Natural killer cell (primary cell): ENCODE measurements around the gene RFXAP. TPM values are rescaled to one million over a fixed set of nuclear protein-coding genes. Genes with fewer than 3 reads are reported as not detected.

Source experiments
- ATAC-seq, 3 donors: fragments of 150-1000 bp in 2 of 3; fragments of 200-7000 bp in 1 of 3; cut with Tn5 transposase; 1 replicate in 1 of 3; 2 replicates in 2 of 3; pipeline ENCODE4 v1.10.0; 2021; ENCODE audit warnings: mild to moderate bottlenecking in 2 of 3, moderate library complexity in 2 of 3
- DNase-seq, 2 donors: peaks; one replicate each; pipeline versions ENCODE4 v3.0.0 to v3.0.0-alpha.2; 2013 to 2021; ENCODE audit warnings: mixed read lengths in 1 of 2
- H3K27ac ChIP-seq: one replicate; pipeline ENCODE4 v1.5.1; 2013; ENCODE audit warnings: mild to moderate bottlenecking, low read length
- H3K27me3 ChIP-seq: one replicate; pipeline ENCODE4 v1.6.1; 2013; ENCODE audit warnings: low read length; ENCODE audit not compliant: control insufficient read depth, insufficient read depth
- H3K36me3 ChIP-seq: one replicate; pipeline ENCODE4 v1.6.1; 2013; ENCODE audit warnings: low read length; ENCODE audit not compliant: control insufficient read depth, insufficient read depth
- H3K4me1 ChIP-seq: one replicate; pipeline ENCODE4 v1.6.1; 2013; ENCODE audit warnings: low read length; ENCODE audit not compliant: control insufficient read depth, insufficient read depth
- H3K4me3 ChIP-seq: one replicate; pipeline ENCODE4 v1.5.1; 2013; ENCODE audit warnings: low read length
- H3K9me3 ChIP-seq: one replicate; pipeline ENCODE4 v1.6.1; 2013; ENCODE audit warnings: low read length; ENCODE audit not compliant: control insufficient read depth, insufficient read depth
- H3K27ac Mint-ChIP-seq, 2 donors: one replicate each; pipeline ENCODE4 v1.8.0; 2022; ENCODE audit warnings: mild to moderate bottlenecking in 2 of 2, mixed read lengths in 2 of 2, moderate library complexity in 1 of 2
- H3K27me3 Mint-ChIP-seq, 2 donors: one replicate each; pipeline ENCODE4 v1.8.0; 2022; ENCODE audit warnings: low read depth in 2 of 2, mixed read lengths in 2 of 2
- H3K36me3 Mint-ChIP-seq: one replicate; pipeline ENCODE4 v1.8.0; 2022; ENCODE audit warnings: mixed read lengths
- H3K4me1 Mint-ChIP-seq, 2 donors: one replicate each; pipeline ENCODE4 v1.8.0; 2022; ENCODE audit warnings: mixed read lengths in 2 of 2
- H3K4me3 Mint-ChIP-seq: one replicate; pipeline ENCODE4 v1.8.0; 2022; ENCODE audit warnings: mild to moderate bottlenecking, moderate library complexity, mixed read lengths
- H3K9me3 Mint-ChIP-seq, 2 donors: one replicate each; pipeline ENCODE4 v1.8.0; 2022; ENCODE audit warnings: mixed read lengths in 2 of 2
- CTCF ChIP-seq: fragments of 200-600 bp; IDR thresholded peaks from one replicate; pipeline ENCODE4 v1.8.0; 2022; ENCODE audit warnings: antibody characterized with exemption
- WGBS: methylation state at CpG from one replicate; pipeline ENCODE4 v1.1.7; 2013; ENCODE audit warnings: missing lambda C conversion rate; ENCODE audit not compliant: insufficient coverage; 5-methylcytosine and 5-hydroxymethylcytosine counted together
- intact Hi-C: fragments of 100-400 bp; cut with micrococcal nuclease; formaldehyde crosslinking; loops from one replicate; pipeline ENCODE4 v1.14.2; 2022
- total RNA-seq, 4 donors: library from RNA; stranded (reverse); fragments of 120-200 nt in 1 of 4; gene quantifications; one replicate each; pipeline versions ENCODE4 v1.2.3 to v1.2.4, GENCODE V29; 2013 to 2022

Gene RFXAP
- total RNA-seq, 3 donors from 2014 or later (not counting 1 experiment from before 2014, with no cell fraction given) = 6.0 to 13.3 (median 11.3) TPM

- no peaks in the 10 kb centered on the region for H3K9me3 ChIP-seq
- H3K27ac ChIP-seq = no peak overlapping the region
- Mint-ChIP-seq H3K27ac (no peak overlapping the region), H3K27me3 (no peaks in the 10 kb centered on the region), H3K4me1 (no peaks in the 10 kb centered on the region), H3K9me3 (no peaks in the 10 kb centered on the region), H3K36me3 (no peaks in the 10 kb centered on the region), H3K4me3 (no peak overlapping the region)
- TF ChIP-seq CTCF = no peak
- H3K4me3 ChIP-seq = no peak overlapping the region
- H3K4me1 ChIP-seq = no peaks in the 10 kb centered on the region
- DNase-seq (no peak), ATAC-seq (no peak)
- 96% methylated on average over 3 of the region's 4 CpGs for WGBS
- H3K36me3 ChIP-seq = peaks cover 3% of the 10 kb centered on the region
- no peaks in the 10 kb centered on the region for H3K27me3 ChIP-seq
- intact Hi-C loops = no loop called here
These were observed 18.5 kb downstream of the RFXAP start for GRCh38 chr13:36837354-36838092.

GRCh38 chr13:36839281-36839680, 20.3 kb downstream of the RFXAP start:
- Histone ChIP-seq H3K27ac (no peak overlapping the region), H3K4me1 (no peaks in the 10 kb centered on the region), H3K27me3 (no peaks in the 10 kb centered on the region), H3K36me3 (peaks cover 1% of the 10 kb centered on the region), H3K4me3 (no peak overlapping the region), H3K9me3 (no peaks in the 10 kb centered on the region)
- ATAC-seq = no peak
- DNase-seq = no peak
- Mint-ChIP-seq H3K27ac (no peak overlapping the region), H3K4me3 (no peak overlapping the region), H3K4me1 (no peaks in the 10 kb centered on the region), H3K36me3 (no peaks in the 10 kb centered on the region), H3K27me3 (no peaks in the 10 kb centered on the region), H3K9me3 (no peaks in the 10 kb centered on the region)
- TF ChIP-seq CTCF = no peak
- WGBS = 69% methylated on average over 3 of the region's 3 CpGs
- intact Hi-C loops = no loop called here

GRCh38 chr13:36839981-36840380, 21.0 kb downstream of the RFXAP start:
- intact Hi-C loops = no loop called here
- H3K27ac ChIP-seq = no peak overlapping the region
- no peak for TF ChIP-seq CTCF
- Mint-ChIP-seq H3K27me3 (no peaks in the 10 kb centered on the region), H3K9me3 (no peaks in the 10 kb centered on the region), H3K27ac (no peak overlapping the region), H3K4me3 (no peak overlapping the region), H3K4me1 (no peaks in the 10 kb centered on the region), H3K36me3 (no peaks in the 10 kb centered on the region)
- H3K36me3 ChIP-seq = no peaks in the 10 kb centered on the region
- no peak overlapping the region for H3K4me3 ChIP-seq
- no peaks in the 10 kb centered on the region for H3K4me1 ChIP-seq
- ATAC-seq (no peak), DNase-seq (no peak)
- no peaks in the 10 kb centered on the region for H3K9me3 ChIP-seq
- H3K27me3 ChIP-seq = no peaks in the 10 kb centered on the region
- 94% methylated on average over 12 of the region's 12 CpGs for whole genome bisulfite sequencing

GRCh38 chr13:36840718-36841250, 21.8 kb downstream of the RFXAP start:
- no peak overlapping the region for H3K27ac ChIP-seq
- Mint-ChIP-seq H3K27me3 (no peaks in the 10 kb centered on the region), H3K9me3 (no peaks in the 10 kb centered on the region), H3K27ac (peak overlapping the region in 1 of 2 donors; percentile 45), H3K4me1 (no peaks in the 10 kb centered on the region), H3K4me3 (peak overlapping the region; percentile 13), H3K36me3 (no peaks in the 10 kb centered on the region)
- intact Hi-C loops = no loop called here
- no peaks in the 10 kb centered on the region for H3K27me3 ChIP-seq
- 80% methylated on average over 1 of the region's 3 CpGs for WGBS
- no peak for ATAC-seq
- no peak for DNase-seq
- no peaks in the 10 kb centered on the region for H3K4me1 ChIP-seq
- H3K4me3 ChIP-seq = no peak overlapping the region
- H3K9me3 ChIP-seq = no peaks in the 10 kb centered on the region
- H3K36me3 ChIP-seq = no peaks in the 10 kb centered on the region
- no peak for TF ChIP-seq CTCF
